Calu3 (cell line): ENCODE data around the gene ULK3. TPM values are rescaled to one million over a fixed set of nuclear protein-coding genes. Genes with fewer than 3 reads are reported as not detected.

Experiments used
- BruUV-seq: library from RNA; stranded (reverse); fragments of 400-500 nt; replicated peaks from 2 replicates; lab custom pipeline; 2021; lab: Mats Ljungman, UMichigan
- CTCF ChIA-PET: fragments of 300-600 bp; sonication (Branson Sonifier 250); formaldehyde crosslinking; loops from one replicate; lab custom pipeline; 2022; ENCODE audit warnings: antibody characterized with exemption; lab: Charles Lee
- DNase-seq: peaks from one replicate; pipeline ENCODE4 v3.0.0; 2022
- H3K27ac Mint-ChIP-seq: one replicate; pipeline ENCODE4 v1.8.0; 2022; ENCODE audit warnings: mixed read lengths; ENCODE audit not compliant: unreplicated experiment
- H3K27me3 Mint-ChIP-seq: one replicate; pipeline ENCODE4 v1.8.0; 2022; ENCODE audit warnings: mixed read lengths; ENCODE audit not compliant: unreplicated experiment
- H3K36me3 Mint-ChIP-seq: one replicate; pipeline ENCODE4 v1.8.0; 2022; ENCODE audit warnings: mild to moderate bottlenecking, moderate library complexity, mixed read lengths; ENCODE audit not compliant: insufficient read depth, unreplicated experiment
- H3K4me1 Mint-ChIP-seq: one replicate; pipeline ENCODE4 v1.8.0; 2022; ENCODE audit warnings: mild to moderate bottlenecking, low read depth, mixed read lengths; ENCODE audit not compliant: unreplicated experiment
- H3K4me3 Mint-ChIP-seq: one replicate; pipeline ENCODE4 v1.8.0; 2022; ENCODE audit warnings: mild to moderate bottlenecking, low read depth, moderate library complexity, mixed read lengths; ENCODE audit not compliant: unreplicated experiment
- H3K9me3 Mint-ChIP-seq: one replicate; pipeline ENCODE4 v1.8.0; 2022; ENCODE audit warnings: low read depth, mixed read lengths; ENCODE audit not compliant: unreplicated experiment
- intact Hi-C: fragments of 100-400 bp; cut with micrococcal nuclease; formaldehyde crosslinking; loops from one replicate; pipeline ENCODE4 v1.10.0; 2022; ENCODE audit not compliant: unreplicated experiment
- total RNA-seq: library from RNA; stranded (reverse); gene quantifications from 2 replicates; pipeline ENCODE4 v1.2.3, GENCODE V29; 2022
- TF ChIP-seq, protein P1 (sequence below): fragments of 200-600 bp; IDR thresholded peaks from one replicate; pipeline ENCODE4 v1.8.0; 2022; ENCODE audit warnings: antibody characterized with exemption; ENCODE audit not compliant: unreplicated experiment

Gene ULK3
- total RNA-seq, 1 experiment from 2014 or later = 33.8 TPM

DNA sequence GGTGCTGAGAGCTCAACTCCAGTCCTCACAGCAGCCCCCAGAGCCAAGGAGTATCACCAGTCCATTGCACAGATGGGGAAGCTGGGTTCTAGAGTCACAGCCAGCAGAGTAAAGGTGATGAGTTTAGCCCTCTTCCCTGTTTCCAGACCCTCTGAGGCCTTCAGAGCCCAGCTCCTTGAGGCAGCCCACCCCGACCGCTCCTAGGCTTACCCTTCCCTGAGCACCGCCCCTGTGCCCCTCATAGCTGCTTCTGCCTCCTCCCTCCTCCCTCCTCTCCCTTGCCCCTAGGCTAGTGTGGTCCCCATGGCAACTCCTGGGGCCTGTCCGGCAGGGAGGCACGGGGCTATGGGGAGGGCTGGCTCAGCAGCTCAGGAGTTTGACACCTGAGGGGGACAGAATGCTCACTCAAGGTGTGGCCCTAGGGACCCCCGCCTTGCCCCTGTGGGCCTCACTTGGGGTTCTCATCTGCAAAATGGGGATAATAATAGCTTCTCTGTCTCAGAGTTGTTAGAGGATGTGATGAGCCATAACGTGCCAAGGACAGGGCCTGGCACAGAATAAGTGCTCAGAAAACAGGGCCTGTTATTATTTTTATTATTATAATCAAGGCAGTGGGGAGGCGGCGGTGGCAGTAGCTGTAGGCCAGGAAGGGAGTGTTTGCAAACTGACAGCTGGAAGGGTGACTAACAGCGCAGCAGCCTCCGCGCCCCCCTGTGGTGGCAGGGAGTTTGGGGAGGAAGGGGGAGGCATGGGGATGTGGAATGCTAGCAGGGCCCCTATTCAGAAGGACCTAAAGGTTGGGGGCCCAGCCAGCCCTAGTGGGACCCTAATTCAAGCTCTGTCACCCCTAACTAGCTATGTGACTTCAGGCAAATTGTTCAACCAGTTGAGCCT lies 49.6 kb downstream of the ULK3 start:
- peaks cover 10% of the 10 kb centered on the region for H3K36me3 Mint-ChIP-seq
- CTCF ChIA-PET = interaction anchor here (1.4 kb wide), 1 partner anchor 22 kb away, joined by 7 read pairs; no protein-coding TSS in a partner anchor
- H3K27me3 Mint-ChIP-seq = no peaks in the 10 kb centered on the region
- TF ChIP-seq, protein P1, sequence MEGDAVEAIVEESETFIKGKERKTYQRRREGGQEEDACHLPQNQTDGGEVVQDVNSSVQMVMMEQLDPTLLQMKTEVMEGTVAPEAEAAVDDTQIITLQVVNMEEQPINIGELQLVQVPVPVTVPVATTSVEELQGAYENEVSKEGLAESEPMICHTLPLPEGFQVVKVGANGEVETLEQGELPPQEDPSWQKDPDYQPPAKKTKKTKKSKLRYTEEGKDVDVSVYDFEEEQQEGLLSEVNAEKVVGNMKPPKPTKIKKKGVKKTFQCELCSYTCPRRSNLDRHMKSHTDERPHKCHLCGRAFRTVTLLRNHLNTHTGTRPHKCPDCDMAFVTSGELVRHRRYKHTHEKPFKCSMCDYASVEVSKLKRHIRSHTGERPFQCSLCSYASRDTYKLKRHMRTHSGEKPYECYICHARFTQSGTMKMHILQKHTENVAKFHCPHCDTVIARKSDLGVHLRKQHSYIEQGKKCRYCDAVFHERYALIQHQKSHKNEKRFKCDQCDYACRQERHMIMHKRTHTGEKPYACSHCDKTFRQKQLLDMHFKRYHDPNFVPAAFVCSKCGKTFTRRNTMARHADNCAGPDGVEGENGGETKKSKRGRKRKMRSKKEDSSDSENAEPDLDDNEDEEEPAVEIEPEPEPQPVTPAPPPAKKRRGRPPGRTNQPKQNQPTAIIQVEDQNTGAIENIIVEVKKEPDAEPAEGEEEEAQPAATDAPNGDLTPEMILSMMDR = no peak
- intact Hi-C loops = no loop called here
- peaks cover 25% of the 10 kb centered on the region for H3K4me1 Mint-ChIP-seq
- H3K4me3 Mint-ChIP-seq = no peak overlapping the region
- no peaks in the 10 kb centered on the region for H3K9me3 Mint-ChIP-seq
- H3K27ac Mint-ChIP-seq = no peak overlapping the region
- DNase-seq = no peak
- no TSS peak for BruUV-seq

DNA sequence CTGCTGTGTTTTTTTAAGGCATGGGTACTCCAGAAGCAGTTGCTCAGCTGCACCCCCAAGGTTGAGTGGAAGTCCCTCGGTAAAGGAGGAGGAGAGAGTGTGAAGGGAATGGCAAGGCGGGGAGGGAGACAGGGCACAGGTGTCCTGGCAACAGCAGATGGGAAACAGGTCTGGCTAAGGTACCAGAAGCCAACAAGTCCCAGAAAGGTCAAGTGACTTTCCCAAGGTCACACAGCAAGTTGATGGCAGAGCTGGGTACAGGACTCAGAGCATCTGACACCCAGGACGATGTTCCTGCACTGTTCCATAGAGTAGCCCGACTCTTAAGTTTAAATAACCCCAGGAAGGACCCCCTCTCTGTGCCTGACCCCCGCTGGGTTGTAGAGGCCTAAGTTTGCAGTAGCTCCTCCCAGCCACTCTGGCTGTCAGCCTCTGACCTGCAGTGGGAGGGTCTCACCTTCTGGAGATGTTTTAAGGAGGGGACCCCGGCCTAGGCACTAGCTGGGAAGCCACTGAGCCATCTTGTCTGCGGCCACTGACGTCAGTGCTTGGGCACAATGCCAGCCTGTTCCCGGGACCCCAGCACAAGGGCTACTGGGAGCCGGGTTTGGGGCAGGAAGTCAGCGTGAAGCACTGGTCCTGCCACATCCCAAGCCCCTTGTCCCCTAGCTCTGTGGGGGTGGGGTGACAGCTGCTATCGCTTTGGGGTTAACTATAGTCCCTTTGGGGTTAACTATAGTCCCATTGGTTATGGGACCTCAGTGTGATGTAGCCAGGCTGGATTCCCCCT lies 50.5 kb downstream of the ULK3 start:
- CTCF ChIA-PET = interaction anchor here (1.4 kb wide), 1 partner anchor 21 kb away, joined by 7 read pairs; no protein-coding TSS in a partner anchor
- no peaks in the 10 kb centered on the region for H3K27me3 Mint-ChIP-seq
- H3K4me3 Mint-ChIP-seq = no peak overlapping the region
- peaks cover 10% of the 10 kb centered on the region for H3K36me3 Mint-ChIP-seq
- H3K4me1 Mint-ChIP-seq = peaks cover 35% of the 10 kb centered on the region
- H3K9me3 Mint-ChIP-seq = no peaks in the 10 kb centered on the region
- intact Hi-C loops = no loop called here
- TF ChIP-seq, protein P1 = no peak
- no peak overlapping the region for H3K27ac Mint-ChIP-seq
- DNase-seq = no peak
- no TSS peak for BruUV-seq

DNA sequence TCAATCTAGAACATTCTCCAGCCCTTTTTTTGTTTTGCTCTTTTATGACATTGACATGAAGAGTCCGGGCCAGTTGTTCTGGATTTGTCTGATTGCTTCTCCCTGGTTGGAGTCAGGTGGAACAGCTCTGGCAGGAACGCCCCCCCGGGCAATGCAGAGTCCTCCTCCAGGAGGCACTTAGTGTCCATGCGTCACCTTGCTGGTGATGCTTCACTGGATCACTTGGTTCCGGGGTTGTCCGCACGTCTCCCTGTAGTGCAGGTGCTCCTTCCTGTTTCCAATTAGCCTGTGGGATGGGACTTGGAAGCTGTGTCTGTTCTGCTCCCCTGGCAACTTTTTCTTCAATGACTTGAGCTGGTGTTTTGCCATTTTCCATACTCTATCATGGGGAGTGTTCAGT lies 51.3 kb downstream of the ULK3 start:
- H3K27ac Mint-ChIP-seq = no peak overlapping the region
- TF ChIP-seq, protein P1 = no peak
- H3K36me3 Mint-ChIP-seq = peaks cover 10% of the 10 kb centered on the region
- no peaks in the 10 kb centered on the region for H3K9me3 Mint-ChIP-seq
- H3K4me1 Mint-ChIP-seq = peaks cover 36% of the 10 kb centered on the region
- intact Hi-C loops = no loop called here
- H3K27me3 Mint-ChIP-seq = no peaks in the 10 kb centered on the region
- H3K4me3 Mint-ChIP-seq = no peak overlapping the region
- CTCF ChIA-PET = interaction anchor here (0.6 kb wide), 1 partner anchor 64 kb away, joined by 7 read pairs; no protein-coding TSS in a partner anchor
- DNase-seq = no peak
- BruUV-seq = no TSS peak

DNA sequence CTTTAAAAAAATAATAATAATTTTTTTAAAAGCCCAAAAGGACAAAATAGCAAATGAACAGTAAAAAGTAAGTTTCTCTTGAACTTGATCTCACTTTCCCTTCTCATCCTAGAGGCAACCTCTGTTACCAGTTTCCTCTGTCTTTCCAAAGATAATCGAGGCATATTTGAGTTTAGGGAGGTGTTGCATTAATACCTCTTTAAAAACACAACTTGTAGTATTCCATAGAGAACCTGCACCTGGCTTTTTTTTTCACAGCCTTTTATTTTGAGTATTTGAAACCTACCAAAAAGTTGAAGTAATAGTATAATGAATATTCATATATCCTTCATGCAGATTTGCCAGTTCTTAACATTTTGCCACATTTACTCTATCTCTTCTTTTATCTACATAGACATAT lies 51.9 kb downstream of the ULK3 start:
- no peak overlapping the region for H3K4me3 Mint-ChIP-seq
- CTCF ChIA-PET = no interaction called here
- no peak overlapping the region for H3K27ac Mint-ChIP-seq
- intact Hi-C loops = no loop called here
- H3K4me1 Mint-ChIP-seq = peaks cover 36% of the 10 kb centered on the region
- TF ChIP-seq, protein P1 = no peak
- no TSS peak for BruUV-seq
- H3K27me3 Mint-ChIP-seq = no peaks in the 10 kb centered on the region
- DNase-seq = no peak
- no peaks in the 10 kb centered on the region for H3K9me3 Mint-ChIP-seq
- H3K36me3 Mint-ChIP-seq = peaks cover 6% of the 10 kb centered on the region
